Mucosa of stomach (tissue), 1 donor: ENCODE data around the gene SRF.

Experiments used
- H3K27me3 ChIP-seq: one replicate; pipeline ENCODE4 v1.7.0; 2013; ENCODE audit warnings: mild to moderate bottlenecking, low read length; ENCODE audit not compliant: control insufficient read depth, insufficient read depth
- H3K36me3 ChIP-seq: one replicate; pipeline ENCODE4 v1.7.0; 2013; ENCODE audit warnings: low read length; ENCODE audit not compliant: control insufficient read depth, insufficient read depth
- H3K4me1 ChIP-seq: one replicate; pipeline ENCODE4 v1.7.0; 2013; ENCODE audit warnings: mild to moderate bottlenecking, low read length; ENCODE audit not compliant: control insufficient read depth, insufficient read depth
- H3K4me3 ChIP-seq: one replicate; pipeline ENCODE4 v1.7.0; 2013; ENCODE audit warnings: low read length
- H3K9ac ChIP-seq: one replicate; pipeline ENCODE4 v1.7.0; 2013; ENCODE audit warnings: mild to moderate bottlenecking, low read length, moderate library complexity
- H3K9me3 ChIP-seq: one replicate; pipeline ENCODE4 v1.7.0; 2013; ENCODE audit warnings: mild to moderate bottlenecking, low read length, moderate library complexity; ENCODE audit not compliant: control insufficient read depth
- donor health status: Pancreatic carcinoma.

SRF gene

GRCh38 chr6:43188426-43188825 lies 17.4 kb downstream of the SRF start:
- Histone ChIP-seq H3K4me1 (no peaks in the 10 kb centered on the region), H3K4me3 (no peak overlapping the region), H3K27me3 (no peaks in the 10 kb centered on the region), H3K9ac (no peak overlapping the region), H3K36me3 (no peaks in the 10 kb centered on the region), H3K9me3 (no peaks in the 10 kb centered on the region)

- H3K4me3 ChIP-seq: no peak overlapping the region
- H3K36me3 ChIP-seq: no peaks in the 10 kb centered on the region
- H3K4me1 ChIP-seq: no peaks in the 10 kb centered on the region
- H3K9me3 ChIP-seq: no peaks in the 10 kb centered on the region
- H3K9ac ChIP-seq: no peak overlapping the region
- H3K27me3 ChIP-seq: no peaks in the 10 kb centered on the region
Observed at GRCh38 chr6:43189776-43190304, 18.8 kb downstream of the SRF start.

- Histone ChIP-seq H3K4me3 (no peak overlapping the region), H3K36me3 (no peaks in the 10 kb centered on the region), H3K27me3 (no peaks in the 10 kb centered on the region), H3K9me3 (no peaks in the 10 kb centered on the region), H3K9ac (no peak overlapping the region), H3K4me1 (no peaks in the 10 kb centered on the region)
Observed at GRCh38 chr6:43192911-43193310, 21.8 kb downstream of the SRF start.

GRCh38 chr6:43193929-43194328 lies 22.9 kb downstream of the SRF start:
- Histone ChIP-seq H3K4me3 (no peak overlapping the region), H3K4me1 (no peaks in the 10 kb centered on the region), H3K9me3 (no peaks in the 10 kb centered on the region), H3K9ac (no peak overlapping the region), H3K36me3 (no peaks in the 10 kb centered on the region), H3K27me3 (no peaks in the 10 kb centered on the region)

GRCh38 chr6:43196337-43196736 lies 25.3 kb downstream of the SRF start:
- Histone ChIP-seq H3K4me3 (no peak overlapping the region), H3K9me3 (no peaks in the 10 kb centered on the region), H3K27me3 (no peaks in the 10 kb centered on the region), H3K4me1 (no peaks in the 10 kb centered on the region), H3K9ac (no peak overlapping the region), H3K36me3 (peaks cover 4% of the 10 kb centered on the region)

- Histone ChIP-seq H3K4me1 (no peaks in the 10 kb centered on the region), H3K4me3 (no peak overlapping the region), H3K9ac (no peak overlapping the region), H3K27me3 (no peaks in the 10 kb centered on the region), H3K9me3 (no peaks in the 10 kb centered on the region), H3K36me3 (peaks cover 4% of the 10 kb centered on the region)
Observed at GRCh38 chr6:43199912-43200311, 28.8 kb downstream of the SRF start.

GRCh38 chr6:43200541-43200940 lies 29.5 kb downstream of the SRF start:
- no peaks in the 10 kb centered on the region for H3K4me1 ChIP-seq
- H3K27me3 ChIP-seq: no peaks in the 10 kb centered on the region

GRCh38 chr6:43202451-43202850 lies 31.4 kb downstream of the SRF start:
- Histone ChIP-seq H3K36me3 (peaks cover 4% of the 10 kb centered on the region), H3K4me1 (no peaks in the 10 kb centered on the region), H3K9ac (no peak overlapping the region), H3K9me3 (no peaks in the 10 kb centered on the region), H3K27me3 (no peaks in the 10 kb centered on the region), H3K4me3 (no peak overlapping the region)

More at GRCh38 chr6:43200541-43200940, 29.5 kb downstream of the SRF start:
- Histone ChIP-seq H3K9me3 (no peaks in the 10 kb centered on the region), H3K4me3 (no peak overlapping the region), H3K36me3 (peaks cover 4% of the 10 kb centered on the region), H3K9ac (no peak overlapping the region)

GRCh38 chr6:43203029-43203717 lies 32.1 kb downstream of the SRF start:
- Histone ChIP-seq H3K9ac (no peak overlapping the region), H3K9me3 (no peaks in the 10 kb centered on the region), H3K4me3 (no peak overlapping the region), H3K36me3 (peaks cover 4% of the 10 kb centered on the region), H3K4me1 (no peaks in the 10 kb centered on the region), H3K27me3 (no peaks in the 10 kb centered on the region)

- Histone ChIP-seq H3K9ac (no peak overlapping the region), H3K36me3 (peaks cover 4% of the 10 kb centered on the region), H3K9me3 (no peaks in the 10 kb centered on the region), H3K27me3 (no peaks in the 10 kb centered on the region), H3K4me3 (no peak overlapping the region), H3K4me1 (no peaks in the 10 kb centered on the region)
Observed at GRCh38 chr6:43203718-43204095, 32.6 kb downstream of the SRF start.

GRCh38 chr6:43204271-43205105 lies 33.4 kb downstream of the SRF start:
- Histone ChIP-seq H3K36me3 (peaks cover 4% of the 10 kb centered on the region), H3K27me3 (no peaks in the 10 kb centered on the region), H3K4me1 (no peaks in the 10 kb centered on the region), H3K9me3 (no peaks in the 10 kb centered on the region), H3K4me3 (no peak overlapping the region), H3K9ac (no peak overlapping the region)

GRCh38 chr6:43205849-43206248 lies 34.8 kb downstream of the SRF start:
- H3K9me3 ChIP-seq: no peaks in the 10 kb centered on the region
- H3K36me3 ChIP-seq: no peaks in the 10 kb centered on the region
- no peaks in the 10 kb centered on the region for H3K4me1 ChIP-seq
- no peak overlapping the region for H3K9ac ChIP-seq
- no peaks in the 10 kb centered on the region for H3K27me3 ChIP-seq
- no peak overlapping the region for H3K4me3 ChIP-seq
